Measurements from ENCODE around the gene TRIO.

GRCh38 chr5:14510156-14510734 is 367.1 kb downstream of the TRIO start:
- TF ChIP-seq SP1 (IDR thresholded peaks at IDR 0.05) = no peak
- TF ChIP-seq ARNT (IDR thresholded peaks at IDR 0.05) = no peak
- no peak for TF ChIP-seq NFRKB (IDR thresholded peaks at IDR 0.05)
- no peak for TF ChIP-seq FOXM1 (IDR thresholded peaks at IDR 0.05; ENCODE audit: borderline replicate concordance)
- TF ChIP-seq CTBP1 (IDR thresholded peaks at IDR 0.05; ENCODE audit: borderline replicate concordance) = no peak
- TF ChIP-seq TARDBP (IDR thresholded peaks at IDR 0.05) = no peak
- no peak for TF ChIP-seq LEF1 (IDR thresholded peaks at IDR 0.05; ENCODE audit: borderline replicate concordance)
- no peak for TF ChIP-seq HDGF (IDR thresholded peaks at IDR 0.05; ENCODE audit: borderline replicate concordance)
- no peak for TF ChIP-seq FOXA1 (IDR thresholded peaks at IDR 0.05)
- TF ChIP-seq L3MBTL2 (conservative IDR thresholded peaks at IDR 0.05) = no peak
- no peak for TF ChIP-seq FOXK2 (IDR thresholded peaks at IDR 0.05)
- no peak for TF ChIP-seq ZNF384 (IDR thresholded peaks at IDR 0.05)
- no peak for TF ChIP-seq BHLHE40 (IDR thresholded peaks at IDR 0.05; ENCODE audit: borderline replicate concordance)
